HUES6 (cell line): Measurements from ENCODE around the gene AKR7A2.

ENCODE experiments used
- H3K27ac ChIP-seq: 2 replicates; pipeline ENCODE4 v1.7.0; 2013; ENCODE audit warnings: low read depth, mild to moderate bottlenecking, low read length, inconsistent platforms
- H3K27me3 ChIP-seq: 2 replicates; pipeline ENCODE4 v1.6.1; 2013; ENCODE audit warnings: low read length; ENCODE audit not compliant: control insufficient read depth, insufficient read depth
- H3K36me3 ChIP-seq: 2 replicates; pipeline ENCODE4 v1.6.1; 2013; ENCODE audit warnings: low read length; ENCODE audit not compliant: control insufficient read depth, insufficient read depth
- H3K4me1 ChIP-seq: 2 replicates; pipeline ENCODE4 v1.6.1; 2013; ENCODE audit warnings: low read length; ENCODE audit not compliant: control insufficient read depth, insufficient read depth
- H3K4me3 ChIP-seq: 2 replicates; pipeline ENCODE4 v1.5.1; 2013; ENCODE audit warnings: low read depth, low read length
- H3K9ac ChIP-seq: one replicate; pipeline ENCODE4 v1.6.1; 2013; ENCODE audit warnings: mild to moderate bottlenecking, low read length
- H3K9me3 ChIP-seq: 2 replicates; pipeline ENCODE4 v1.6.1; 2013; ENCODE audit warnings: low read depth, low read length; ENCODE audit not compliant: control insufficient read depth, insufficient read depth

The AKR7A2 gene

GRCh38 chr1:19254416-19254815 is 57.5 kb downstream of the AKR7A2 start:
- no peak overlapping the region for H3K27ac ChIP-seq
- no peaks in the 10 kb centered on the region for H3K9me3 ChIP-seq
- H3K4me3 ChIP-seq = no peak overlapping the region
- H3K9ac ChIP-seq = peak overlapping the region; percentile 24
- no peaks in the 10 kb centered on the region for H3K27me3 ChIP-seq
- peaks cover 59% of the 10 kb centered on the region for H3K36me3 ChIP-seq
- peaks cover 14% of the 10 kb centered on the region for H3K4me1 ChIP-seq
